ENCODE data around the gene SMARCD3. TPM values are rescaled to one million over a fixed set of nuclear protein-coding genes. Genes with fewer than 3 reads are reported as not detected.

SMARCD3 gene
- total RNA-seq, result 39.7 and 43.1 TPM in 2 replicates

DNA sequence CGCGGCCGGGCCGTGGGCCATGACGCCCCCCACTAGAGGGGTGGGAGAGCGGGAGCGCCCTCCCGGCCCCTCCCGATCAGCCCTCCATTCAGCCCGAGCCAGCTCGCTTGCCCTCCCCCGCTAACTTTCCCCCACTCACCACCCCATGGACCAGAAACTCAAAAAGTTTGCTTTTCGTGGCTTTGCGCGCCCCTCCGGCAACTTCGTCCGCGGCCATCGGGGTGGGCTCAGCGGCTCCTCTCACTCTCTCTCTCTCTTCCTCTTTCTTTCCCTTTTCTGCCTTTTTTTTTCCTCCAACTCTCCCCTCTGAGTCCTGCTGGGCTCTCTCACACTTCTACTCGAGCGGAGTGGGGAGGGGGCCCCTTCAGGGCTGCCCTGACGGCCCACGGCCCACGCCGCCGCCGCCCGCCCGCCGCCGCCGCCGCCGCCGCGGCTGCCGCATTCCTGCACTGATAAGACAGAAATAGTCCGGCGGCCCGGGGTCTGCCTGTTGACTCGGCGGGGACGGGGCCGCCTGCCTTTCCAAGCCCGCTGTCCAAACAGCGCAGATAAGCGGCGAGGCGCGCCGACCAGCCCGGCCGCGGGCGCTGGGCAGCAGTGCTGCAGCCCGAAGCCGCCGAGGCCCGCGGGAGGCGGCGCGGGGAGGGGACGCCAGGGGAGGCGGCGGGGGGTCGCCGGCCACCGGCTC, at the start of gene SMARCD3:
Gene SMARCD3, minus strand, starts transcription at position 349 of the 688 bp plus-strand sequence. Its CDS starts 132 bp downstream, at position 217.

GRCh38 chr7:151232091-151232916, 16.2 kb downstream of the SMARCD3 start, which contains the start of gene CHPF2:
Gene CHPF2, plus strand, starts transcription at chr7:151232483. Its CDS starts 1,529 bp downstream, at chr7:151234012.

GRCh38 chr7:151226875-151227782, 21.4 kb downstream of the SMARCD3 start, which contains the start of gene ABCF2:
Gene ABCF2, minus strand, starts transcription at chr7:151227205. Its CDS starts 747 bp downstream, at chr7:151226458.

DNA sequence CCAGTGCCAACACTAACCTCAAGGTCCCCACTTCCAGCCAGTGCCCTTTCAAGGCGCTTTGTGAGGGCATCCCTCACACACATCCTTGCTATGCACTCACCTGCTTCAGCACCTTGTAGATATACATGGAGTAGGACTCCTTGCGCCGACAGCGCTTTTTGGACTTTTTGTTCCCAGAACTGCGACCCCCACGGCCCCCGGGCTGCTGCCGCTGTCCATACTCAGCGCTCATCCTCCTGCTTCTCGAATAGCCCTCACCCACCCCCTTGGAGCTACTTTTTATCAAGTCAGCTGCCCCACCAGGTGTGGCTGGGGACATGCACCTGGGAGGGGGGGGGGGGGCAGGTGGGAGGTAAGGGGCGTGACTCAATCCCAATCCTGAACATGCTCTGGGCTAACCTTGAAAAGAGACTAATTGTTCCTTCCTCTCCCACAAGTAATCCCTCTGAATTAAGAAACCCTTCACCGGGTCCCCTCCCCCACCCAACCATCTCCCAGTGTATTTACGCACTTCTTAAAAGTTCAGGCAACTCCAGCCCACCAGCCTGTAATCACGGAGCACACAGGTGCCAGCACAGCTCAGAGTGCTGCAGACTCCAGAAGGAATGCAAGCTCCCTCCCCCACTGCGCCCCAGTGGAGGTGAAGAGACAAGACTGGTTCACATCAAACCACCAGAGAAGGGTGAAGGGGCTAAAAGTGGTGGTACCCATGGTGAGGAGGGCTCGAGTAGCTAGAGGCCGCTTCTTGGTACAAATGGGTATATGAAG, 38.2 kb downstream of the SMARCD3 start, which contains the start of gene H2BK1:
Gene H2BK1, minus strand, starts transcription at position 402 of the 768 bp plus-strand sequence. Its CDS starts 170 bp downstream, at position 232.

Other genes with a start within 250 kb of the SMARCD3 start
- 0.32 TPM in 1 of 2 replicates, not detected in the other for gene ATG9B, start 224.2 kb downstream of the SMARCD3 start, total RNA-seq
- 28.1 and 30.3 TPM in 2 replicates for gene ABCB8, start 220.2 kb downstream of the SMARCD3 start, total RNA-seq
- 0.13 and 0.32 TPM in 2 replicates for gene ASIC3, start 200.2 kb downstream of the SMARCD3 start, total RNA-seq
- 9.7 and 9.8 TPM in 2 replicates for gene CDK5, start 190.8 kb downstream of the SMARCD3 start, total RNA-seq
- 40.3 and 43.1 TPM in 2 replicates for gene SLC4A2, start 189.1 kb downstream of the SMARCD3 start, total RNA-seq
- 62.7 and 69.6 TPM in 2 replicates for gene FASTK, start 167.9 kb downstream of the SMARCD3 start, total RNA-seq
- 14.8 and 16.1 TPM in 2 replicates for gene TMUB1, start 165.2 kb downstream of the SMARCD3 start, total RNA-seq
- gene AGAP3, start 162.2 kb downstream of the SMARCD3 start, total RNA-seq, result 29.6 and 31.6 TPM in 2 replicates
- gene GBX1, start 81.0 kb downstream of the SMARCD3 start, total RNA-seq, result not detected in 2 replicates
- not detected in 2 replicates for gene ASB10, start 61.4 kb downstream of the SMARCD3 start, total RNA-seq
- gene H2BK1, start 38.2 kb downstream of the SMARCD3 start, total RNA-seq, result not detected in 2 replicates
- gene ABCF2, start 21.5 kb downstream of the SMARCD3 start, total RNA-seq, result 51.5 and 55.0 TPM in 2 replicates
- 70.9 and 71.5 TPM in 2 replicates for gene CHPF2, start 16.2 kb downstream of the SMARCD3 start, total RNA-seq
- gene NUB1, start 93.1 kb upstream of the SMARCD3 start, total RNA-seq, result 55.7 and 64.4 TPM in 2 replicates
- 6.1 and 9.0 TPM in 2 replicates for gene WDR86, start 161.3 kb upstream of the SMARCD3 start, total RNA-seq
- gene CRYGN, start 191.4 kb upstream of the SMARCD3 start, total RNA-seq, result 0.76 and 0.78 TPM in 2 replicates

All from articular chondrocyte of knee joint (primary cell).